Activated CD4-positive, alpha-beta T cell treated with anti-CD3 and anti-CD28 coated beads for 1 hour (primary cell): Measurements from ENCODE around the gene DECR2.
"Not testable (repeated sequence)": the region's sequence is repeated elsewhere in the genome, so short reads cannot be mapped to it uniquely, and the experiment has no call there.

ENCODE experiments used
- DNase-seq: peaks from one replicate; pipeline ENCODE4 v3.0.0-alpha.2; 2020

The DECR2 gene

GRCh38 chr16:367333-367903, 34.3 kb upstream of the DECR2 start:
- DNase-seq: no peak

- no peak for DNase-seq
Observed at GRCh38 chr16:368388-369158, 33.1 kb upstream of the DECR2 start.

GRCh38 chr16:369275-369865, 32.3 kb upstream of the DECR2 start:
- no peak for DNase-seq

GRCh38 chr16:369866-370436, 31.7 kb upstream of the DECR2 start:
- no peak for DNase-seq

- DNase-seq: peak; percentile 88
Observed at GRCh38 chr16:370443-370842, 31.2 kb upstream of the DECR2 start, which contains the start of gene MRPL28. Gene MRPL28, minus strand, starts transcription at chr16:370538. Its CDS starts 320 bp downstream, at chr16:370218.

- no peak for DNase-seq
Observed at GRCh38 chr16:370979-371514, 30.6 kb upstream of the DECR2 start.

GRCh38 chr16:371515-372301, 30.0 kb upstream of the DECR2 start:
- DNase-seq: no peak

GRCh38 chr16:372302-372983, 29.2 kb upstream of the DECR2 start:
- no peak for DNase-seq

GRCh38 chr16:373020-373598, 28.6 kb upstream of the DECR2 start:
- DNase-seq: no peak

- no peak for DNase-seq
Observed at GRCh38 chr16:373848-374615, 27.7 kb upstream of the DECR2 start.

- no peak for DNase-seq
Observed at GRCh38 chr16:374616-374926, 27.1 kb upstream of the DECR2 start.

GRCh38 chr16:375212-375611, 26.5 kb upstream of the DECR2 start:
- no peak for DNase-seq

GRCh38 chr16:375927-376816, 25.5 kb upstream of the DECR2 start:
- DNase-seq: no peak

GRCh38 chr16:376817-377418, 24.8 kb upstream of the DECR2 start:
- no peak for DNase-seq

GRCh38 chr16:377419-377951, 24.2 kb upstream of the DECR2 start:
- no peak for DNase-seq

- not testable (repeated sequence) for DNase-seq
Observed at GRCh38 chr16:378113-378820, 23.4 kb upstream of the DECR2 start.

GRCh38 chr16:378821-379182, 22.9 kb upstream of the DECR2 start:
- DNase-seq: no peak

GRCh38 chr16:379183-379960, 22.3 kb upstream of the DECR2 start:
- DNase-seq: no peak
